ENCODE data around the gene C15orf39.
"Not testable (repeated sequence)": the region's sequence is repeated elsewhere in the genome, so short reads cannot be mapped to it uniquely, and the experiment has no call there.

C15orf39 gene

DNA sequence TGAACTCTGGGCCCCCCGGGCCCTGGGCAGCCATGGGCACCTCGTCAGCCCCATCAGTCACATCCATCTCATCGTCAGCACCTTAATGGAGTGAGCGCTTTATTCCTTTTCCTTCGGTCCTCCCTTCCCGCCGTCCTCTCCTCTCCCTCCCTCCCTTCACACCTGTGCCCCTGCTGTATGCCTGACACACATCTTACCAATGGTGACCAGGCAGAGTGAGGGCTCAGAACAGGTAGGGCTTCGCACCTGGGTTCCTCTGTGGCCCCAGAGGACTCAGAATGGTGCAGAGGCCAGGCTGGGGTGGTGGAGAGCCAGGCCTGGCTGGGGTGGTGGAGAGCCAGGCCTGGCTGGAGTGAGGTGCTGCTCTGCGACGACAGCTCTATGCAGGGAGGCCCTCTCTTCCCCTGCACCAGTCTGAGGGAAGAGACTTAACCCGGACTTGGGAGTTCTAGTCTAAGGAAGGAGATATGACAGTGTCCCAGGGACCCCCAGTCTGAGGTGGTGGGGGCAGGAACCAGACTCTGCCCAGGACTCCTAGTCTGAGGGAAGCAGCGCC is 11.6 kb downstream of the C15orf39 start:
- no peak for DNase-seq

DNA sequence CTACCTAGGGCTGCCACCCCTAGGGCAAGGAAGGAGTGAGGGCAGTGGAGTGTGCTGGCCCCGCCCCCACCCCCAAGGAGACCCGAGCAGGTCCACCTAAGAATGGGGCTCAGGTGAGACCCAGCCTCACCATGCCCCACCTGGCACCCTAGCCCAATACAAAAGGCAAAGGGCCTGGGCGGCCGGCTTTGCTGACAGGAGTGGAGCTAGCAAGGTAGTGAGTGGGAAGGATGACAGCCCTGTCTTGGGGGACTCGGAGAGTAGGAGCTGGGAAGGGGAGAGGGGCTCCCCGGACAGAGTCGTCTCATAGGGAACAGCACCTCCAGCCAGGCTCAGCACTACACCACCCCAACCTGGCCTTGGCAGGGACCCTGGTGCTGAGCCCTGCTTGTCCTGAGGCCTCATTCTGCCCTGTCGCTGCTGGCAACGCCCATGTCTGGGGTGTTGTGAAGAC is 12.1 kb downstream of the C15orf39 start:
- DNase-seq, result no peak

DNA sequence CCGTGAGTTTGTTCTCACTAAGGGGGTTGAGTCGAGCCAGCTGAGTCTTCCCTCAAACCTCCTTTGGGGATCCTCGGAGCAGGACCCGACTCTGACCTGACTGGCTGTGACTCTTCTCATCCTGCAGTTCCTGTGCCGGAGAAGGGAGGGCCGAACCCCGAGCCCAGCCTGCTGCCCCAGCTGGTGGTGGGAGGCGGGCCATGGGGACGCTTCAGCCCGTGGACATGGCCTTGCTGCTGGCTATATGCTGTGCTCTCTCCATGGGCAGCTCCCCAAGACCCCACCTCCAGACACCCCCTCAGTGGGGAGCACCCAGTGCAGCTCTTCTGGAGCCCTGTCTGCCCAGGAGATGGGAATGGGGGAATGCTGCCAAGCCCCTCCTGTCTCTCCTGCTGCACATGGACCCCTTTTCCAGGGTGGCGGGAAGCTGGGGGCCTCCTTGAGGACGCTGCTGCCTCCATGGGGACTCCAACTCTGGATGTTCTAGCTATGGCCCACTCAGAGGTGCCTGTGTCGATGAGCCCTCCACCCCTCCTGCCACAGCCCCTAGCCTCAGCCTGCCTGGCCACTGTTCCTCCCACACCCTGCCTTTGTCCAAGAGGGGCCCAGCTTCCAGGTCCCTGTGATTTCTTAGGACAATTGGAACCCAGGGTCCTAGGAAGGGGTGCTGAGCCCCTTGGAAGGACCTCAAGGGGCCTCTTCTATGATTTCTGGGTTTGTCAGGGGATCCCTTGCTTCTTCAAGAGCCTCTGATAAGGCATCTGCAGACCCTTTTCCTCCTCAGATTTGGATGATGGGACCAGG is 12.8 kb downstream of the C15orf39 start:
- DNase-seq, result no peak

GRCh38 chr15:75215107-75216004 is 13.7 kb downstream of the C15orf39 start:
- no peak for DNase-seq

DNA sequence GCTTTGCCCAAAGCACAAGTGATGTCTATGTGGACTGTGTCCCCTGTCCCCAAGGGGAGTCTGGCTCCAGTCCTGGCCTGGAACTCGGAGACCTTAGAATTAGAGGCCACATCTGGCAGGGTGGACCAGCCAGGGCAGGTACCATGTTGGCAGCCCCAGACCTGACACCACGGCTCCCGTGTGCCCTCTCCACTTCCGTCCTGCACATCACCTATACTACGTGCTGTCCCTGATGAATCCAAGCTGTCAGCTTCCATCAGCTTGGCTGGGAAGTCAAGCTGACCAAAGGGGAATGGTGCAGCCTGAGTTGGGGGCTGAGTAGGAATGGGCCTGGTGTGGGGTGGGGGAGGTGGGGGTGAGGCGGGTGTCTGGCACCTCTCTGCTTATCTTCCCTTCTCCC is 15.3 kb downstream of the C15orf39 start:
- DNase-seq, result no peak

GRCh38 chr15:75217574-75217973 is 15.9 kb downstream of the C15orf39 start:
- not testable (repeated sequence) for DNase-seq

GRCh38 chr15:75219507-75219929 is 17.8 kb downstream of the C15orf39 start:
- not testable (repeated sequence) for DNase-seq

- no peak for DNase-seq
These were observed 22.0 kb downstream of the C15orf39 start for GRCh38 chr15:75223688-75224087.

GRCh38 chr15:75224281-75224680 is 22.6 kb downstream of the C15orf39 start:
- no peak for DNase-seq

GRCh38 chr15:75225102-75225836 is 23.6 kb downstream of the C15orf39 start:
- DNase-seq, result not testable (repeated sequence)

DNA sequence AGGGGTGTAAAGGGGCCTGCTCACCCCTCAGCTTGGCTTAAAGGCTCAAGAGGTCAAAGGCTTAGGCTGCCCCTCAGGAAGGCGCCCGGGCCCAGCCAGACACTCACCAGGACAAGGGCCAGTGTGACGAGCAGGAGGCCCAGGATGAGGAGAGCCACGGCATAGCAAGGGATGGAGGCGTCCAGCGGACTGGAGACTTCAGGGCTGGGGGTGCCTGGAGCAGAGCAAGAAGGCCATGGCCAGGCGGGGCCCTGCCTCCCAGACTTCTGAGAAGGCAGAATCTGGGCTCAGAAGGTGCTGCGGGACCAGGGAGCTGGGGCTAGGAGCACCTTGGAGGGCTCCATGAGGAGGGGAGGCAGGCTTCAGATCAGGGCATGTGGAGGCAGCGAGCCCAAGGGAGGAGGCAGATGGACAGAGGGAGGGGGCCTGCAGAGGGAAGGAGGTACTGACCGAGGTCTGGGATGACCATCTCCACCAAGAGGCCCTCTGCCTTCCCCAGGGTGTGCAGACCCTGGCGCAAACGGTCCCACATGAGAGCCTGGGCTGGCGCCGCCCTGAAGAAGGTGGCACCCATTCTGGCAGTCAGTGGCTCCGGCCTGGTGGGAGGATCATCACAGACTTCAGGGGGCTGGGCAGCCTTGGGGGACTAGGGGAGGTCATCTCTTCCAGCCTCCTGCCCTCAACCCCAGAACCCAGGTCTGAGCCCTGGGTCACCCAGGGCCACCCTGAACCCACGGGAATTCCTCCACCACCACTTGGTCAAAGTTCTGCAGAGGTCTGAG is 24.5 kb downstream of the C15orf39 start:
- no peak for DNase-seq

DNA sequence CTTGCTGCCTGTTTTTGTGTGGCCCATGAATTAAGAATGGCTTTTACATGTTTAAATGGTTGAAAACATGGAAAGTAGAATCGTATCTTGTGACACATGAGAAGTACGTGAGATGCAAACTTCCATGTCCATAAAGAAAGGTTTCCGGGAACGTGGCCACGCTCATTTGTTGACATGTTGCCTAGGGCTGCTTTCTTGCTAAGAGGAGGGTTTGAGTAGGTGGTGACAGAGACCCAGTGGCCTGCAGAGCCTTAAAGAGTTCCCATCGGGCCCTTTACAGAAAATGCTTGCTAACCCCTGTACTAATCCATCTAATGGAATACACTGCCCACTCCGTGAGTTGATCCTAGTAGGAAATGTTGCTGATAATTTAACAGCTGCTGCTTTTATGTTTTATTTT is 25.4 kb downstream of the C15orf39 start:
- DNase-seq, result not testable (repeated sequence)

DNA sequence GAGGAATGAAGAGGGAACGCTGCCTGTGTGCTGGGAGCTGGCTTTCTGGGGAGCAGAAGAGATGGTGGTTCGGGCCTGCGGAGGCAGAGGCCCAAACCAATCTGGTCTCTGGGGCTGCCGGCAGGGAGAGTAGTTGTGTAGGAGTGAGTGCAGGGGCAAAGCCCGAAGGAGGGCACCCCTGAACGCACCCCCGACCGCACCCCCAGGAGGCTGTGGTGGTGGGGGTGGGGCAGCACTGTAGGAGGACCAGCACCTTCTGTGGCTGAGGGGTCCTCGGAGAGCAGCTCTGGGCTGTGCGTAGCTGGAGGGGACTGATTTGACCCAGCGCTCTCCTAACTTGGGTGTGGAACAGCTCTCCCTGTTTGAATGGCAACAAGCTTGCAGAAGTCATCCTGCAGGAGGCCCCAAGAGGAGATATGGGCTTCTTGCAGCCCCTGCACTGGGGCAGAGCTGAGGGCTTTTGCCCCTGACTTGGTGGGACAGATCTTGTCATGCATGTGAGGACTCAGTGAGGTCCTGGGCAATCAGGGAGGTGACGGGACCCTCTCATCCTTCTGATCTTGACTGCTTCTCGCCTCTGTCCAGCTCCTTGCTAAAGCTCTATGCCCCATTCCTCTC is 26.1 kb downstream of the C15orf39 start:
- DNase-seq, result no peak

DNA sequence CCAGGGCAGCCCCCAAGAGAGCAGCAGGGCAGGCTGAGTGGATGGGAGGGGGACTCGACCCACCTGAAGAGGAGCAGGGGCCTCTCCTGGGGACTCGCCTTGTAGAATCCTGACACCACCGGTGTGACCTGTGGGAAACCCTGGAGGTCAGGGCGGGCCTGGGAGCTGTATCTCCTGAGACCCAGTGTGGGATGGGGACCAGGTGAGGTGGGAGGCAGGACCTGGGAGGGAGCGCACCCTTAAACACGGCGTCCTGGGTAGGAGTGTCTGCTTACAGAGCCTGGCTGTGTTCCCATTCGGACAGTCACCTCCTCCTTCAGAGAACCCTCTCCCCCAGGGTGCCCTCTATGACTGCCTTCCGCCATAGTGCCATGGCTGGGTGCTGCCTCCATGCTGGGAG is 27.1 kb downstream of the C15orf39 start:
- no peak for DNase-seq

DNA sequence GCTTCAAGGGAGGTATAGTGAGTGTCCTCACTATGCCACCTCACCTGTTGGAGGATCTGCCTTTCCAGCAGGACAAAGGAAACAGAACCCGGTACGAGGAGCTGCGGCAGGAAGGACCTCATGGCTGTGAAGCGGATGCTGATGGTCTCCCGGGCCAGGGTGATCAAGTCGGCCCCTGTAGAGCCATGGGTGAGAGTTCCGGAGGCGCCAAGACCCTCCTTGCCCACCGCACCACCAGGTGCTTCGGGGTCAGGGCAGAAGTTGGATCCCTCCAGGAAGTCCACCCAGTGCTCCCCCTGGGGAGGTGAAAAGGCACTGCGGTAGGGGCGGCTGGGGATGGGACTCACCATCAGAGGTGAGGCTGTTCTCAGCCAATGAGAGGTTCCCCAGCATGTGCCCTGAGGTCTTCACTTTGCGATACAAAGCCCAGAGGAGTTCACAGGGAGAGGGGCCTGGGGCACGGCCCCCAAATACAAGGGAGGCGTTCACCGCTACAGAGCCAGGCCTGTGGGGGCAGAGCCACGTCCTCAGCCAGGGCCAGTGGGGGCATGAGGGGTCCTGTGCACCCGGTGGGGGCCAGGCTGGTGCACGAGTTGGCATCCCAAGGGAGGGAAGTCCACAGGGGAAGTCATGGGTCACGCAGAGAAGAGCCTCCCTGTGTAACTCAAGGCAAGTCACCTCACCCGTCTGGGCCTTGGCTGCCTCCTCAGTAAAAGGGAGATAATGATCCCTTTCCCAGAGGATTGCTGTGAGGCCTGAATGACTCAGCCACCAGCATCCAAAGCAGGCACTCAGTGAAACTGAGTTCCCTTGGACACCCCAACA is 27.7 kb downstream of the C15orf39 start:
- DNase-seq, result no peak

DNA sequence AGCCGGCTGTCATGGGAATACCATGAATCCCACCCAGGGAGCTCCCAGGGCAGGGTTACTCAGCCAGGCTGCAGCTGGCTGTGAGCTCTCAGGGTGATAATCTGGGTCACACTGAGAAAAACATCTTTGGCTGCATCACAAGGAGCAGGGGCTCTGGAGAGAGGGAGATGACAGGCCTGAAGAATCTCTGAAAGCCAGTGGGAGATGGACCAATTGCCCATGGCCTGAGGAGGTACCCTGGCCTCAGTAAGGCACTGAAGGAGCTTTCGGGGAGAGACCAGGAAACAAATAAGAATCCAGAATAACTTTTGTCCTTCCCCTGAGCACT is 28.3 kb downstream of the C15orf39 start:
- no peak for DNase-seq

DNA sequence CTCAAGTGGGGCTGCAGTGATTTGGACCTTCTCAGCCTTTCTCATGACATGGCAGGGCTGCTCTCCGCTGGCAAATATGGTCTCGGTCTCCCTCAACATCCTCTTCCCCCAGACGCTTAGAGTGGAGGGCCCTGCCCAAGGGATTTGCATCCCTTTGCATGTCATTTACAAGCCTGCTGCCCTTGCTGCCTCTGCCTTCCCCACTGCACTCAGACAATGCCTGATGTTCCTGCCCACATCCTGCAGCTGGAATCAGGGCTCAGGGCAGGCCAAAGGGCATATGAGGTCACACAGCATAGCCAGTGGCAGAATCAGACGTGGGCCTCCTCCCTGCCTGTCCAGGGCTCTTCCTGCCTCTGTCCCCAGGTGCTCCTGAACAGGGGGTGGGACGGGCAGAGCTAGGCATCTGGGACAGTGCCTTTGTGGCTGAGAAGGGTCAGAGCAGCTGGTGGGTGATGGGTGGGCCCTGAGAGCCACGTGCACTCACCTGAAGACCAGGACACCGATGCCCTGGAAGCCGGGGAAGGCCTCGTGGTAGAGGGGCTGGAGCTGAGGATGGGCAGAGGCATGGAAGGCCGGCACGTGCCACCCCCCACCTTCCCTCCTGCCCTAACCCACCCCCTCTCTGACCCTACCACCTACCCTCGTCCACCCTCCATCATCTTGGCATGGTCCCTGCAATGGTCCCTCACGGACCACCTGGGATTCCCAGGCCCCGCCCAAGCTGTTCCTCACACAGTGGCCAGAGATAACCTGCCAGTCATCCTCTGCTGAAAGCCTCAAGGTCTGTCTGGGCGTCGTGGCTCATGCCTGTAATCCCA is 29.1 kb downstream of the C15orf39 start:
- no peak for DNase-seq

GRCh38 chr15:75231836-75232235 is 30.2 kb downstream of the C15orf39 start:
- no peak for DNase-seq

GRCh38 chr15:75232252-75232813 is 30.7 kb downstream of the C15orf39 start:
- DNase-seq, result no peak

Data from CD4-positive, alpha-beta T cell treated with Interleukin-1 beta for 1 hour (primary cell).